DMS53 (cell line): ENCODE measurements around the gene CCNL2.
"Not testable (repeated sequence)": the region's sequence is repeated elsewhere in the genome, so short reads cannot be mapped to it uniquely, and the experiment has no call there.

ENCODE experiments used
- DNase-seq: peaks from one replicate; lab custom pipeline; 2025; lab: John Stamatoyannopoulos, UW

CCNL2 gene

DNA sequence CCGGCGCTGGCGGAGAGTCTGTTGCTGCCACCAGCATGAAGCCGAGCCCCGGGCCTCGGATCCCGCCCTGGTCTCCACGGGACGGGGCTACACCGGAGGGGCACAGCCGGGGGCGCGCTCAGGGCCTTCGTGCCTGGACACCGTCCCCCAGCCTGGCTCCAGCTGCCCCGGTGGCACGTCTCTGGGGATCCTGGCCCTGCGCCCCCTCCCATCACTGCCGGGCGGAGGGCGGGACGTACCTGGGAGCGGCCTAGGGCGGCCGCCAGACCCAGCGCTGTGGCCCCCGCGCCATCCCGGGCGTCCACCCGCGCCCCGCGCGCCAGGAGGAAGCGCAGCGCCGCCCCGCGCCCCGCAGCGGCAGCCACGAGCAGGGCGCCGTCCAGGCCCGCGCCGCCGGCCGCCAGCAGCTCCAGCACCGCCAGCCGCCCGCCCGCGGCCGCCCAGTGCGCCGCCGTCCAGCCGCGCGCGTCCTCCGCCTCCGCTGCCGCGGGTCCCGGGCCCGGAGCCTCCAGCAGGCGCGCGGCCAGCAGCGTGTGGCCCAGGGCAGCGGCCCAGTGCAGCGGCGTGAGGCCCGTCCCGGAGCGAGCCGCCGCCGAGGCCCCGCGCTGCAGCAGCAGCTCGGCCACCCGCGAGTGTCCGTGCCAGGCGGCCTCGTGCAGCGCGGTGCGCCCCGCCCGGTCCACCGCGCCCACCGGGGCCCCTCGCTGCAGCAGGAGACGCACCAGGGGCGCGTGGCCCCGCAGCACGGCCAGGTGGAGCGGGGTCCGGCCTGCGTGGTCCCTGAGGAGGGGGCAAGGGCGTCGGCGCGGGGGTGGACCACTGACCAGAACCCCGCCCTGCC lies 20.9 kb upstream of the CCNL2 start:
- DNase-seq = peak; percentile 70

DNA sequence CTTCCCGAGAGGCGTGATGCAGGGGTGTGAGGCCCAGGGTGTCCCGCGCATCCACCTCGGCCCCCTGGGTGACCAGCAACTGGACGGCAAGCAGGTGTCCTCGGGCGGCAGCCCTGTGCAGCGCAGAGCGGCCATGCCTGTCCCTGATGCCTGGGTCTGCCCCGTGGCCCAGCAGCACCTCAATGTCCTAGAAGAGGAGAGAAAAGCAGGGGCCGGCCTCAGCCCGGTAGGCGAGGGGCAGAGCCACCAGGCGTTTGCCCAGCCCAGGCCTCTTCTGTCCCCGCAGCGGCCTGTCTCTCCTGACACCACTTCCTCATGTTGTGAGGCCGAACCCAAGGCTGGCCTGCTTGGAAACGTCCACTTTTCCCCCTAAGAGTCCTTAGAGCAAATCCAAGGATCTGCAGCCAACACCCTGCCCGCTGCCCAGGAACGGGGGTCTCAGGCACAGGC lies 20.3 kb upstream of the CCNL2 start:
- DNase-seq = no peak

DNA sequence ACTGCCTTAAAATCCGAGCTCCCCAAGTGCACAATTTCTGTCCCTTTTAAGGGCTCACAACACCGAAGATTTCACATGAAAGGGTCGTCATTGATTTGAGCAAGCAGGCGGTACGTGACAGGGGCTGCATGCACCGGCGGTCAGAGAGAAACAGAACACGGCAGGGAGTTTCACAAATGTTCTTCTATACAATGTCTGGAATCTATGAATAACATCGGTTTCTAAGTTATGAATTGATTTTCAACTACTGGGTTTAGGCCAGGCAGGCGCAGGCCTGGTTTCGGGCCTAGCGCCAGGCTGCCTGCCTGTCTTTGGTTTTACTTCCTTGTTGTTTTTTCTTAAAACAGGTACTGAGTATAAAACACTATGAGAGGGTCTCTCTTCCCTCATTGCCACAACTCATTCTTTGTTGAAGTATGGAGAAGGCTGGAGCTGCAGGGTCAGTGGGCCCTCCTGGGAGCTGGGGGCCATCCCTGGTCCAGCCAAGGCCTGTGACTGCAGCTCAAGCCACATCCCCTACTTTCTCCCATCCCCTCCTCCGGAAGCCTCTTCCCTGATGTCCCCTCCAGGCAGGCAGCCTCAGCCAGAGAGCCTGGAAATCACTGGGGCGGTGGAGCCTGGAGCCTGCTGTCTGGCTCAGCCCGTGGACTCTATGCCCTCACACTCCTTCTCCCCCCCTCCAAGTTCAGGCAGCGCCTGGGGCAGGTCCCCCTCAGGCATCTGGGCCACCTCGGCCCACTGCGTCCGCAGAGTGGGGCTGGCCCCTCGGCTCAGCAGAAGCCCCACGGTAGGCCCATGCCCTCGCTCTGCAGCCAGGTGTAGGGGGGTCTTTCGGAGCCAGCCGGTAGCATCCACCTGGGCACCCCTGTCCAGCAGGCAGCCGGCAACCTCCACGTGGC lies 19.6 kb upstream of the CCNL2 start:
- no peak for DNase-seq

DNA sequence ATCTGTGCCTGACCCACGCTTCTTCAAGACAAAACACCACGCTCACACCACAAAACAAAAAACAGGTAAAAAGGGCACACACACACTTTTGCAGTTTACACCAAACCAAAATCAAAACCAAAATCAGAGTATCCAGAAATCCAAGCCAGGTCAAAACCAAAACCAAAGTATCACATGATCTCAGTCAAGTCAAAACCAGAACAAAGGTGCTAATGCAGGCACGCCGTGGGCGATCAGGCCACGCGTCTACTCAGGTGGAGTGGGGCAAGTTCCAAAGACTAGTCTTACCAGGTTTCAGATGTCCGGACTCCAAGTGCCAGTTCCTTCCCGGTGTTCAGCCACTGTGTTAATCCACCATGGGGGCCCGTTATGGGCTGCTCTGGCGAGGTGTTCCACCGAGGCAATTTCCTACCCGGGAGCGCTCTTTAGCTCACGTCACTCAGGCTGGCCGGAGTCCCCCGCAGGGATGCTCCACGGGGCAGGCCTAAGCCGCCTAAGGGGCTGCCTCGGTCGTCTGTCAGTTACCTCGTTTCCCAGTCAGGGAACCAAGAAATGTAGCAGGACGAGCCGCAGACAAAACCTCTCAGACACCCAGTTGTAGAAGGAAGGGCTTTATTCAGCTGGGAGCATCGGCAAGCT lies 18.8 kb upstream of the CCNL2 start:
- DNase-seq = not testable (repeated sequence)

DNA sequence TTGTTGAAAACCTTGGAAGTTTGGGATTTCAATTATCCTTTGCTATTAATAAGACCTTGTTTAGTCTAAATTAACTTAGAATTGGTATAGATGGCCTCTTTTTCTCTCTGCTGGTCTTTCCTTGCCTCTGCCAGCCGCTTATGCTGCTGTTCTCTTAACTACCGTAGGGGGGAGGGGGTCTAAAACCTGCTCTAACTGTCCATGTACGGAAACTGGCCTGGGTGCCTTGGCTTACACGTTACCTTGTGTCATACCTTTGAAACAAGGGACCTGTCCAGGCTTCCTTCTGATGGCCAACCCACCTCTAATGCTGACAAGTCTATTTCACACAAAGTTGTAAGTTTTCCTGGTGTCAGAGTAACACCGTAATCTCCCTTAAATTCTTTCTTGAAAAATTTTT lies 18.3 kb upstream of the CCNL2 start:
- not testable (repeated sequence) for DNase-seq

DNA sequence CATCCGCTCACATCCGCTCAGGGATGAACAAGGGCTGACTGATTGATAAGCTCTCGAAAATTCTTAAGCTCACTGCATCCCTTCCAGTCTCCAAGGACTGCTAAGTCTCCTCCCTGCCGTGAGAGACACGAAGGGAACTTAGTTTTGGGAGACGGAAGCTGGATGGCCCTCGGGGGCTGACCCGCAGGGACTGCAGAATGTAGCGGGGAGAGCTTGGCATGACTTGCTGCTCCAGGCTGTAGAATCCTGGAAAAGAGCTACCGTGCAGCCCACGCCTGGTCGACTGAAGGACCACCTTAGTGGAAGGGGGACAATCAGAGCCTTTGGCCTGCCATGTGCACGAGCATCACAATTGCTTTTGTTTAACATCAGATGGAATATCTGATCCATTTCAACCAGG lies 16.6 kb upstream of the CCNL2 start:
- DNase-seq = no peak

DNA sequence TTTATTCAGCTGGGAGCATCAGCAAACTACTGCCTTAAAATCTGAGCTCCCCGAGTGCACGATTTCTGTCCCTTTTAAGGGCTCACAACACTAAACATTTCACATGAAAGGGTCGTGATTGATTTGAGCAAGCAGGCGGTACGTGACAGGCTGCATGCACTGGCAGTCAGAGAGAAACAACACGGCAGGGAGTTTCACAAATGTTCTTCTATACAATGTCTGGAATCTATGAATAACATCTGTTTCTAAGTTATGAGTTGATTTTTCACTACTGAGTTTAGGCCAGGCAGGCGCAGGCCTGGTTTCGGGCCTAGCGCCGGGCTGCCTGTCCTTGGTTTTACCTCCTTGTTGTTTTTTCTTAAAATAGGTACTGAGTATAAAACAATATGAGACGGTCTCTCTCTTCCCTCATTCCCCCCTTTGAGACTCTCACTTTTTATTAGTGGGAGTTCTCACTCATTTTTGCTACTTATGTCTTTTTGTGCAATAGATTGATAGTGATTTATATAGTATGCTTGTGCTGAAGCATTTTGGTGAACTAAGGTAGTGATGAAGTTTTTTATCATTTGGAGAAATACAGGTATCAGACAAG lies 13.3 kb upstream of the CCNL2 start:
- DNase-seq = not testable (repeated sequence)

DNA sequence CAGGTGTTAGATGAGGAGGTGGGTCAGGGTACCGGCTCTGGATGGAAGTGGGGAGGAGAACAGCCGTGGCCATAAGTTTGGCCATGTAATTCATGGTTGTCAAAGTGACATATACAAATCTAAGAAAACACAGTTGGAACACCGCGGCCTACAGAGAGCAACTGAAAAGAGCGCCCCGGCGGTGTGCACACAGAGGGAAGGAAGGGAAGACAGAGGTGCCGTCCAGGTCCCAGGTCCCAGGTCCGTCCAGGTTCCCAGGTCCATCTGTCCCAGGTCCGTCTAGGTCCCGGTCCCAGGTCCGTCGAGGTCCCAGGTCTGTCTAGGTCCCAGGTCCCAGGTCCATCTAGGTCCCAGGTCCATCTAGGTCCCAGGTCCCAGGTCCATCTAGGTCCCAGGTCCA lies 12.5 kb upstream of the CCNL2 start:
- DNase-seq = no peak

DNA sequence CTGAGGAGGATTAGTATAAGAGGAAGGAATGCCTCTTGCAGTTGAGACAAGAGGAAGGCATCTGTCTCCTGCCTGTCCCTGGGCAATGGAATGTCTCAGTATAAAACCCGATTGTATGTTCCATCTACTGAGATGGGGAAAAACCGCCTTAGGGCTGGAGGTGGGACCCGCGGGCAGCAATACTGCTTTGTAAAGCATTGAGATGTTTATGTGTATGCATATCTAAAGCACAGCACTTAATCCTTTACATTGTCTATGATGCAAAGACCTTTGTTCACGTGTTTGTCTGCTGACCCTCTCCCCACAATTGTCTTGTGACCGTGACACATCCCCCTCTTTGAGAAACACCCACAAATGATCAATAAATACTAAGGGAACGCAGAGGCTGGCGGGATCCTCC lies 11.1 kb upstream of the CCNL2 start:
- DNase-seq = not testable (repeated sequence)

DNA sequence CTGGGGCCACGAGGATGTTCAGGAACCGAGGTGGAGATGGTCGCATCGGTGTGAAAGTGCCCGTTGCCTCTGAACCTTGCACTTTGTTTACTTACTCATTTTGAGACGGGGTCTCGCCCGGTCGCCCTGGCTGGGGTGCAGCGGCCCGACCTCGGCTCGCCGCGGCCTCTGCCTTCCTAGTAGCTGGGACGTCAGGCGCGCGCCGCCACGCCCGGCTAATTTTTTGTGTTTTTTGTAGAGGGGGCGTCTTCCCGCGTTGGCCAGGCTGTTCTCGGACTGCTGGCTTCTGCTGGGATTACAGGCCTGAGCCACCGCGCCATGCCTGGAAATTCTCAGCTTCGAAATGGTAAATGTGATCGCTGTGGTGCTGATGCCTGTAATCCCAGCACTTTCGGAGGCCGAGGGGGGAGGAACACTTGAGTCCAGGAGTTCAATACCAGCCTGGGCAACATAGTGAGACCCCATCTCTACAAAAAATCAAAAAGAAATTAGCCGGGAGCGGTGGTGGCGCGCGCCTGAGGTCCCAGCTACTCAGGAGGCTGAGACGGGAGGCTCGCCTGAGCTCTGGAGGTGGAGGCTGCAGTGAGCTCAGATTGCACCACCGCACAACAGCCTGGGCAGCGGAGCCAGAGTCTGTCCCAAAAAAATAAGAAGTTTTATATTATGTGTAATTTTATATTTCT lies 8.6 kb upstream of the CCNL2 start:
- peak; percentile 60 for DNase-seq

DNA sequence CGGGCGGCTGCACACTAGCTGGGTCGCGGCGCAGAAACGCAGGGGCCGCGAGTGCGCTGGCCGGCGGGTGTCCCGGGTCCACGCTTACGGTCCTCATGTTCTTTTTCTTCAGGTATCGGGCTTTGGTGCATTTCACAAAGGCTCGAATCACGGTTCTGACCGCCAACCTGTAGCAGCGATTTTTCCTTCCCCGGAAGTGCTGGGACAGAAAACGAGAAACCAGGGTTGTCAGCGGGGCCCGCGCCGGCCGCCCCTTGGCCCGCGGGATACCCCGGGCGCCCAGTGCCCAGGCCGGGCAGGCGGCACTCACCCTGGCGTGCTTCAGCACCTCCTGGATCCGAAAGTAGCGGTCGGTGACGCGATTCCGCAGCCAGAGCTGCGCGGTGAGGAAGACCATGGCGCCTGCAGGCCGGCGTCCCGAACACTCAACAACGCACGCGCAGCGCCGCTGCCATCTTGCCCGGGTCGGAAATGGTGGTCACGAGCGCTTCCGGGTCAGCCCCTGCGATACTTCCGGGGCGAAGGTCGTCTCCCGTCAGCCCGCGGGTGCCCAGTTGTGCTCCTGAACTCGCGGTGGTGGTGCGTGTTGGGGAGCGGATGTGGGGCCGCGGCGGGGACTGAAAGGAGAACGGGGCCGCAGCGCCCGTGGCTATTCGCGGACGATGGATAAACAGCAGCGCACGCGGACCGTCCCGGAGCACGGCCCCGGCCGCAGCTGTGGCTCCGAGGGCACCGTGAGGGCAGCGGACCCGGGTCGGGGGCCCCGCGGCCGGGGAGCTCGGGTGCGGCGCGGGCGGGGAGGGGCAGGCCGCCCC lies 7.9 kb upstream of the CCNL2 start, which contains the start of gene MRPL20:
TSS of gene MRPL20 (minus strand) at position 473 of the 815 bp plus-strand sequence. CDS start at position 397, 76 bp downstream.
- peak; percentile 98 for DNase-seq

DNA sequence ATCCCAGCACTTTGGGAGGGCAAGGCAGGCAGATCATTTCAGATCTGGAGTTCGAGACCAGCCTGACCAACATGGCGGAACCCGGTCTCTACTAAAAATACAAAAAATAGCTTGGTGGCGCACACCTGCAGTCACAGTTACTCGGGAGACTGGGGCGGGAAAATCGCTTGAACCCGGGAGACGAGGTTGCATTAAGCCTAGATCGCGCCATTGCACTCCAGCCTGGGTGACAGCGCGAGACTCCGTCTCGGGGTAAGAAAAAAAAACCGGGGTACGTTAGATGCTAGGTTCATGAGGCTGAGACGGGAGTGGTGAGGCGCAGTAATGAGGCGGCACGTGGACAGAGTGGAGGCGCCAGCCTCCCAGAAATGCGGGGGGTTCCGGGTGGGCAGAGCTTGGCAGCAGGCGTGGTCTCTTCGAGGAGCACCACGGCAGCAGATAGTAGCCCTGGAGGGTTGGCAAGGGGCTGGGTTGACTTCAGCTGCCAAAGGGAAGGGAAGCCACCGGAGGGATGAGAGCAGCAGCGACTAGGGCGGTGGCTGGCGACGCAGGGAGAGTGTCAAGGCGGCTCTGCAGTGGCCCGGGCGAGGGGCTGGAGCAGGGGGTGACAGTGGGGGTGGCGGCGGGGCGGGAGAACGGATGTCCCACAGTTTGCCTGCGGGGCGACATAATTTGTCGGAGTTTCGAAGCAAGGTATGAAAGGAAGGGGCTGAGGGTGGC lies 7.1 kb upstream of the CCNL2 start:
- peak; percentile 51 for DNase-seq

DNA sequence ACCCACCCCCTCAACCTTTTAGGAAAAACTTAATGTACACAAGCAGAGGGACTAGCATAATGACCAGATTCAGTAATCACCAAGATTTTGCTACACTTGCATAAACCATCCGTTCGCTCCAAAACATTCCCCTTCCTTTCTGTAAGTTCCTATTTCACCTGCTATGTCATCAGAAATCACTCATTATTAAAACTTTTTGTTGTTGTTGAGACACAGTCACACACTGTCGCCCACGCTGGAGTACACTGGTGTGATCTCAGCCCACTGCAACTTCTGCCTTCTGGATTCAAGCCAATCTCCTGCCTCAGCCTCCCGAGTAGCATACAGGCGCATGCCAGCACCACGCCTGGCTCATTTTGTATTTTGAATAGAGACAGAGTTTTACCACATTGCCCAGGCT lies 4.5 kb upstream of the CCNL2 start:
- no peak for DNase-seq

DNA sequence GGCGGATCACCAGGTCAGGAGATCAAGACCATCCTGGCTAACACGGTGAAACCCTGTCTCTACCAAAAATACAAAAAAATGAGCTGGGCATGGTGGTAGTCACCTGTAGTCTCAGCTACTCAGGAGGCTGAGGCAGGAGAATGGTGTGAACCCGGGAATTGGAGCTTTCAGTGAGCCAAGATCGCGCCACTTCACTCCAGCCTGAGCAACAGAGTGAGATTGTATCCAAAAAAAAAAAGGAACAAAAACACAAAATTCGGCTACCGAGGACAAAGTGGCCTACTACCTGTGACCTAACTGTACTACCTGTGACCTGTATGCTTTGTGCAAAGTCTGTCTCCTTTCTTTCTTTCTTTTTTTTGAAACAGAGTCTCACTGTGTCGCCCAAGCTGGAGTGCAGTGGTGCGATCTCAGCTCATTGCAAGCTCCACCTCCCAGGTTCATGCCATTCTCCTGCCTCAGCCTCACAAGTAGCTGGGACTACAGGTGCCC lies 3.8 kb upstream of the CCNL2 start:
- not testable (repeated sequence) for DNase-seq

DNA sequence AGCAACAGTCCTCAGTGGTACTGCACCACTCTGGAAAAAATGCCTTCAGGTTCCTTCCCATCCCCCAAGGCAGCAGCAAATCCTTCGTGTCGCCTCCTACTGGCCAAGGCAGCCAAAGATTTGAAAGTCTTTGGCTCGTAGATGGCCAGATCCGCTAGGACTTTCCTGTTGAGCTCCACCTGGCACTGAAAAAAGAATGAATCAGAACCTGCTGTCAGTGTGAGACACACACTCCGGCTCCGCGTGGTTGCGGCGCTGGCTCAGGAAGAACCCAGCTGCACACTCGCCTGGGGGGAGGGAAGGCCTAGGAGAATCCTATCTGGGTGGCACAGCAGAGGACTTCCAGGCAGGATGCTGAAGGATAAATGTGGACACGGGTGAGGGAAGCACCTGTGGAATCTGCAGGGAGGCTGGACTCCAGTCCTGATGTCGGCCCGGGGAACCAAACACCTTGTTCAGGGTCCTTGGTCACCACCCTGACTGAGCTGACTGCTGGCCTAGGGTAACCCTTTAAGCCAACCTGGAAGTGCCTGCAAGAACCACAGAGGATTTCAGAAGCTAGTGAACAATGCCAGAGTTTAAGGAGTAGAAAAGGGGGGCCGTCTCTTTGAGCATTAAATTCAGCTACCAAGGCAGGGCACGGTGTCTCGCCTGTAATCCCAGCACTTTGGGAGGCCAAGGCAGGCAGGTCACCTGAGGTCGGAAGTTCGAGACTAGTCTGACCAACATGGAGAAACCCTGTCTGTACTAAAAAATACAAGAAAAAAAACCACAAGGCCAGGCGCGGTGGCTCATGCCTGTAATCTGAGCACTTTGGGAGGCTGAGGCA lies 3.2 kb upstream of the CCNL2 start:
- DNase-seq = peak; percentile 83

DNA sequence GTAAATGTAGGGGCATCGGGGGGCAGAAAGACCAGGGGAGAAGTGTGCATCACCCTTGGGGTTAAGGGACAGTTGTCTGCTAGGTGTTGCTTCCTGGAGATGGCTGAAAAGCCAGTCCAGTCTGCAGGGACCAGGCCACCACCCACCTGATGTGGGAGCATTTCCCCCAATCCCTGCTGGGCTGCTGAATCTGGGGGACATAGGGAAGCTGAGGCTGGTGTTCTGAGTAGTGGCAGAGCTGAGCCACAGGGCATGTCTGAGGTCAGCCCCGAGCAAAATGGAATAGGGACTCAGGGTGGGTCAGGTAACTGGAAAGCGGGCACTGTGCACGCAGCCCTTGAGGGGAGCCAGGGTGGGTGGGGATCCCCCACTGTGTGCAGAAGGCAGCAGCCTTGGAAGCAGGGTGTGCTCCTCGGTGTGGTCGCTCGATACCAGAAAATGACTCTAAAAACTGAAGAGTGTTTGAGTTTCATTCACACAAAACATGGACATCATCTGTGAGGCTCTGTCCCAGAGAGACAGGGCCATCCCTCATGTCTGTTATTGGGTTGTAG lies 2.4 kb upstream of the CCNL2 start:
- DNase-seq = no peak

DNA sequence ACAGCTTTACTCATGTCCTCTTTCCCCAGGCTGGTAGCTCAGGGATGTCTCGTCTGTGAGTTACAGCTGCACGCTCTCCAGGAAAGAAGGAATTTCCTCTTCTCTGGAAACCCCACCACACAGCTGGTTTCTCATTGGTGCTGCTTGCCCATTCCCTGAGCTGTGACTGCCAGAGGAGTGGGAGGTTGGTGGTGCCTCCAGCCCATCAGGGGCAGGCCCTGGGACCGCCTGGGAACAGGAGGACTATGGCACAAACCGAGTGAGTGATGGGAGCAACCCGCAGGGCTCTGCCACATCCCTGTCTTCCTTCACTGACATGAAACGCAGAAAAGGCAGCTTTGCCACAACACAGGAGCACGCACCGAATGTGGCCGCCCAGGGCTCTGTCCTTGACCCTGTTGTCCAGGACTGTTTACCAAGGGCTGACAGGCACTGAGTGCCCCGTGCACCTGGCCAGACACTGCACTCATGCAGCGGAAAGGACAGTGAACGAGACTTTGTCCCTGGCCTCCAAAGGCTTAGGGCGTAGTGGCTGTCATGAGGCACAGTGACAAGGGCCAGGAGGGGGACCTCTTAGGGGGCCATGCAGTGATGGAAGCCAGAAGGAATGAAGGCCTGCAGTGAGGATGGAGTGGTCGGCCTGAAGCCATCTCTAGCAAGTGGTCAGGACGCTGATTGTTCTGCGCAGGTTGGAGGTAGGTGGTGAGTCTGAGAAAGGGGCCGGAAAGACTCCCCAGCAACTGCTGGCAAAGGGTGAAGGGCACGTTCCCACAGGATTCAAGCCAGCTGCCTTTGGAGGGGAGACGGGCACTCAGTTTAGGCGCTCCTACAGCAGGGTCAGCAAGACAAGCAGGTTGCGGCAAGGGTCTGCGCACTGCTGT lies 1.7 kb upstream of the CCNL2 start:
- DNase-seq = no peak
